Hepatocyte (in vitro differentiated cells): ENCODE data around the gene COL15A1. TPM values are rescaled to one million over a fixed set of nuclear protein-coding genes. Genes with fewer than 3 reads are reported as not detected.
"Not testable (repeated sequence)": the region's sequence is repeated elsewhere in the genome, so short reads cannot be mapped to it uniquely, and the experiment has no call there.

Experiments used
- DNase-seq: peaks from one replicate; pipeline ENCODE4 v3.0.0-alpha.2; 2016; ENCODE audit warnings: low spot score
- H2AFZ ChIP-seq: fragments of 200-600 bp; sonication (generic); 2 replicates; pipeline ENCODE4 v1.6.0; 2016; ENCODE audit warnings: antibody characterized with exemption, mild to moderate bottlenecking
- H3K27ac ChIP-seq: fragments of 200-600 bp; sonication (generic); 2 replicates; pipeline ENCODE4 v1.5.1; 2016; ENCODE audit warnings: mild to moderate bottlenecking
- H3K27me3 ChIP-seq: fragments of 200-600 bp; sonication (generic); 2 replicates; pipeline ENCODE4 v1.6.1; 2016
- H3K36me3 ChIP-seq: fragments of 200-600 bp; sonication (generic); replicated peaks from 2 replicates; pipeline ENCODE4 v1.5.1; 2016; ENCODE audit warnings: low read depth; ENCODE audit not compliant: insufficient read depth
- H3K4me1 ChIP-seq: fragments of 200-600 bp; sonication (generic); 2 replicates; pipeline ENCODE4 v1.5.1; 2016; ENCODE audit warnings: mild to moderate bottlenecking, moderate library complexity; ENCODE audit not compliant: insufficient read depth
- H3K4me2 ChIP-seq: fragments of 200-600 bp; sonication (generic); 2 replicates; pipeline ENCODE4 v1.6.0; 2016
- H3K4me3 ChIP-seq: fragments of 200-600 bp; sonication (generic); 2 replicates; pipeline ENCODE4 v1.5.1; 2016; ENCODE audit warnings: mild to moderate bottlenecking
- H3K79me2 ChIP-seq: fragments of 200-600 bp; sonication (generic); 2 replicates; pipeline ENCODE4 v1.6.0; 2017; ENCODE audit warnings: mild to moderate bottlenecking
- H3K9me2 ChIP-seq: fragments of 200-600 bp; sonication (generic); replicated peaks from 2 replicates; pipeline ENCODE4 v1.6.0; 2017; ENCODE audit warnings: mild to moderate bottlenecking; ENCODE audit not compliant: insufficient read depth
- H3K9me3 ChIP-seq: fragments of 200-600 bp; sonication (generic); 2 replicates; pipeline ENCODE4 v1.5.1; 2016; ENCODE audit warnings: low read depth, mild to moderate bottlenecking
- H4K20me1 ChIP-seq: fragments of 200-600 bp; sonication (generic); 2 replicates; pipeline ENCODE4 v1.6.0; 2016; ENCODE audit warnings: mild to moderate bottlenecking; ENCODE audit not compliant: insufficient read depth, poor library complexity, severe bottlenecking
- CTCF ChIP-seq: fragments of 200-600 bp; sonication (generic); IDR thresholded peaks from 2 replicates; pipeline ENCODE4 v1.5.1; 2016; ENCODE audit warnings: antibody characterized with exemption, mild to moderate bottlenecking; ENCODE audit not compliant: poor library complexity
- EZH2 ChIP-seq: fragments of 200-600 bp; sonication (generic); IDR thresholded peaks from 2 replicates; pipeline ENCODE4 v1.6.1; 2016; ENCODE audit warnings: antibody characterized with exemption, mild to moderate bottlenecking, borderline replicate concordance
- EZH2phosphoT487 ChIP-seq: fragments of 200-600 bp; sonication (generic); IDR thresholded peaks from one replicate; pipeline ENCODE4 v1.6.1; 2018; ENCODE audit warnings: antibody characterized with exemption, mild to moderate bottlenecking, low read depth, moderate library complexity; ENCODE audit not compliant: unreplicated experiment, severe bottlenecking
- WGBS: methylation state at CpG from one replicate; pipeline ENCODE4 v1.1.6; 2016; ENCODE audit warnings: low lambda C conversion rate; ENCODE audit errors: missing lambda C conversion rate; 5-methylcytosine and 5-hydroxymethylcytosine counted together
- polyA plus RNA-seq: library from polyadenylated mRNA; unstranded; fragments of >200 nt; fragmentation: Nextera tagmentation; extraction: Ambion mirVana; gene quantifications from 2 replicates; pipeline ENCODE4 v1.2.1, GENCODE V29; 2016
- total RNA-seq: library from RNA; depleted of rRNA; stranded (reverse); fragments of >200 nt; gene quantifications from 2 replicates; pipeline ENCODE4 v1.2.3, GENCODE V29; 2014

Gene COL15A1
- total and polyA plus RNA-seq, 2 experiments from 2014 or later = 97.6 to 106 TPM

- 45% methylated on average over 3 of the region's 3 CpGs for WGBS
- no peak for DNase-seq
- Histone ChIP-seq H3K27me3 (no peaks in the 10 kb centered on the region), H3K79me2 (no peaks in the 10 kb centered on the region), H3K36me3 (no peaks in the 10 kb centered on the region), H3K4me1 (no peaks in the 10 kb centered on the region), H4K20me1 (no peaks in the 10 kb centered on the region), H3K4me2 (no peak overlapping the region), H2AFZ (no peak overlapping the region), H3K9me2 (no peaks in the 10 kb centered on the region), H3K4me3 (no peak overlapping the region), H3K27ac (no peak overlapping the region), H3K9me3 (no peaks in the 10 kb centered on the region)
- no peak for TF ChIP-seq EZH2phosphoT487
- TF ChIP-seq CTCF = no peak
- no peak for TF ChIP-seq EZH2
These were observed 151.9 kb downstream of the COL15A1 start for GRCh38 chr9:99095565-99095964.

DNA sequence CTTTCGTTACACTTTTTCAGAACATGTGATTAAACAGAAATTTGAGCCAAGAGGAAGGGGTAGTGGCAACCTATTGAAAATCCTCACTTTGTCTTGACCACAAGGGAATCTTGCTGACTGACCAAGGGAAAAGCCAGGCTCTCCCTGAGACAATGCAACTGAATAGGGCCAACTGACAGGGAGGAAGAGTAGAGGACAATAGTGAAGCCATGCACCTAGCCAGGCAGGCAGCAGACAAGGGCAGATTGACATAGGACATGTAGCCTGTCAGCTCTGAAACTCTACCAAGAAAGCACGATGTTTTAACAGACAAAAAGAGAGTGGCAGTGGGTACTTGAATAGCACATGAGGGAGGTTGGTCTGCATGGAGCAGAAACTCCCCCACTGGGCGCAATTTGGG lies 152.7 kb downstream of the COL15A1 start:
- no peaks in the 10 kb centered on the region for H3K4me1 ChIP-seq
- no peaks in the 10 kb centered on the region for H3K9me2 ChIP-seq
- H3K9me3 ChIP-seq = no peaks in the 10 kb centered on the region
- H3K4me3 ChIP-seq = no peak overlapping the region
- H2AFZ ChIP-seq = no peak overlapping the region
- H4K20me1 ChIP-seq = no peaks in the 10 kb centered on the region
- H3K4me2 ChIP-seq = no peak overlapping the region
- H3K36me3 ChIP-seq = no peaks in the 10 kb centered on the region
- no peak for DNase-seq
- H3K27ac ChIP-seq = no peak overlapping the region
- 86% methylated on average over 3 of the region's 3 CpGs for whole genome bisulfite sequencing
- TF ChIP-seq CTCF (no peak), EZH2 (no peak), EZH2phosphoT487 (no peak)
- no peaks in the 10 kb centered on the region for H3K27me3 ChIP-seq
- H3K79me2 ChIP-seq = no peaks in the 10 kb centered on the region

DNA sequence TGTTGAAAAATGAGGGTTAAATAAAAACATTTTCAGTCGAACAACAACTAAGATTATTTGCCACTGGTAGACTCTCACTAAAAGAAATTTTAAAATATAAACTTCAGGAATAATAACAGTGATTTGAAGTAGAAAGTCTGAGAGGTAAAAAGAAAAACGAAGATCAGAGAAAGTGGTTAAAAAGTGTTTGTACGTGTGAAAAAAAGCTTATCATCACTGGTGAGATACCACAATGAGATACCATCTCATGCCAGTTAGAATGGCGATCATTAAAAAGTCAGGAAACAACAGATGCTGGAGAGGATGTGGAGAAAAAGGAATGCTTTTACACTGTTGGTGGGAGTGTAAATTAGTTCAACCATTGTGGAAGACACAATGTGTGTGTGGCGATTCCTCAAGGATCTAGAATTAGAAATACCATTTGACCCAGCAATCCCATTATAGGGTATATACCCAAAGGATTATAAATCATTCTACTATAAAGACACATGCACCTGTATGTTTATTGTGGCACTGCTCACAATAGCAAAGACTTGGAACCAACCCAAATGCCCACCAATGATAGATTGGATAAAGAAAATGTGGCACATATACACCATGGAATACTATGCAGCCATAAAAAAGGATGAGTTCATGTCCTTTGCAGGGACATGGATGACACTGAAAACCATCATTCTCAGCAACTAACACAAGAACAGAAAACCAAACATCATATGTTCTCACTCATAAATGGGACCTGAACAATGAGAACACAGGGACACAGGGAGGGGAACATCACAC lies 156.3 kb downstream of the COL15A1 start:
- not testable (repeated sequence) for DNase-seq, H3K4me3 ChIP-seq, H3K4me2 ChIP-seq, H3K4me1 ChIP-seq, H3K9me2 ChIP-seq, H4K20me1 ChIP-seq, H3K36me3 ChIP-seq, H3K9me3 ChIP-seq, H3K27me3 ChIP-seq, H2AFZ ChIP-seq, H3K79me2 ChIP-seq, H3K27ac ChIP-seq
- WGBS = 93% methylated on average over 5 of the region's 5 CpGs

- no peaks in the 10 kb centered on the region for H3K9me2 ChIP-seq
These were observed 157.6 kb downstream of the COL15A1 start for GRCh38 chr9:99101271-99101670.

More at GRCh38 chr9:99101271-99101670, 157.6 kb downstream of the COL15A1 start:
- no peak for DNase-seq
- Histone ChIP-seq H2AFZ (no peak overlapping the region), H4K20me1 (peaks cover 3% of the 10 kb centered on the region), H3K36me3 (no peaks in the 10 kb centered on the region), H3K79me2 (peaks cover 8% of the 10 kb centered on the region), H3K9me3 (no peaks in the 10 kb centered on the region), H3K27me3 (no peaks in the 10 kb centered on the region), H3K4me1 (peaks cover 9% of the 10 kb centered on the region), H3K4me2 (no peak overlapping the region), H3K27ac (no peak overlapping the region), H3K4me3 (no peak overlapping the region)
- TF ChIP-seq EZH2phosphoT487 (no peak), CTCF (no peak), EZH2 (no peak)
- 94% methylated on average over 5 of the region's 5 CpGs for WGBS
